ENCODE results near the gene UBL3.
A peak's percentile ranks its signal among the peaks of the same experiment; 100 is the strongest.

The UBL3 gene

GRCh38 chr13:29749401-29750182 is 100.8 kb downstream of the UBL3 start:
- TF ChIP-seq, protein P1, sequence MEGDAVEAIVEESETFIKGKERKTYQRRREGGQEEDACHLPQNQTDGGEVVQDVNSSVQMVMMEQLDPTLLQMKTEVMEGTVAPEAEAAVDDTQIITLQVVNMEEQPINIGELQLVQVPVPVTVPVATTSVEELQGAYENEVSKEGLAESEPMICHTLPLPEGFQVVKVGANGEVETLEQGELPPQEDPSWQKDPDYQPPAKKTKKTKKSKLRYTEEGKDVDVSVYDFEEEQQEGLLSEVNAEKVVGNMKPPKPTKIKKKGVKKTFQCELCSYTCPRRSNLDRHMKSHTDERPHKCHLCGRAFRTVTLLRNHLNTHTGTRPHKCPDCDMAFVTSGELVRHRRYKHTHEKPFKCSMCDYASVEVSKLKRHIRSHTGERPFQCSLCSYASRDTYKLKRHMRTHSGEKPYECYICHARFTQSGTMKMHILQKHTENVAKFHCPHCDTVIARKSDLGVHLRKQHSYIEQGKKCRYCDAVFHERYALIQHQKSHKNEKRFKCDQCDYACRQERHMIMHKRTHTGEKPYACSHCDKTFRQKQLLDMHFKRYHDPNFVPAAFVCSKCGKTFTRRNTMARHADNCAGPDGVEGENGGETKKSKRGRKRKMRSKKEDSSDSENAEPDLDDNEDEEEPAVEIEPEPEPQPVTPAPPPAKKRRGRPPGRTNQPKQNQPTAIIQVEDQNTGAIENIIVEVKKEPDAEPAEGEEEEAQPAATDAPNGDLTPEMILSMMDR (conservative IDR thresholded peaks at IDR 0.05): no peak
- H3K27ac ChIP-seq: no peak overlapping the region

- no peak overlapping the region for H3K27ac ChIP-seq
Measured at GRCh38 chr13:29748097-29748496, 102.3 kb downstream of the UBL3 start.

GRCh38 chr13:29746148-29746677 is 104.2 kb downstream of the UBL3 start:
- no peak overlapping the region for H3K27ac ChIP-seq
- TF ChIP-seq, protein P1 (conservative IDR thresholded peaks at IDR 0.05): no peak

More at GRCh38 chr13:29748097-29748496, 102.3 kb downstream of the UBL3 start:
- TF ChIP-seq, protein P1 (conservative IDR thresholded peaks at IDR 0.05): no peak

- TF ChIP-seq, protein P1 (conservative IDR thresholded peaks at IDR 0.05): no peak
- H3K27ac ChIP-seq: no peak overlapping the region
Measured at GRCh38 chr13:29745704-29746103, 104.7 kb downstream of the UBL3 start.

- peak overlapping the region; percentile 19; the same call in 1 of the 2 replicates for H3K27ac ChIP-seq
- TF ChIP-seq, protein P1 (conservative IDR thresholded peaks at IDR 0.05): no peak
Measured at GRCh38 chr13:29743201-29743786, 107.1 kb downstream of the UBL3 start.

DNA sequence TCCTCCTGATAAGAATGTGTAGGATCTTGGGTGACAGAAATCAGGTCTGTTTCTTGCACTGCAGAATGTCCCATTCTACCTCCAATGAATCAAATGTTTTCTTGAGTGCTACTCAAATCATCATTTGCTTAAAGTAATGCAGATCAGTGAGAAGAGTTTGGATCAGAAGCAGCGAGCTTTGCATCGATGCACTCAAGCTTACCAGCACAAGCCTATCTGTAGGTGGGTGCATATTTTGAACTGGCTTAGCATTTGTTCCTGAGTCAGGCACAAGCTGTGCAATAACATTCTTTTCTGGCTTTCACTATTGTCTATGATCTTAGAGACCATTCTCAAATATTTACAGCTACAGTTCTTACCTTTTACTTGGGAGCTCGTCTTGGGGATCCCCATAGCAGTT is 109.5 kb downstream of the UBL3 start:
- TF ChIP-seq, protein P1 (conservative IDR thresholded peaks at IDR 0.05): no peak
- no peak overlapping the region for H3K27ac ChIP-seq

DNA sequence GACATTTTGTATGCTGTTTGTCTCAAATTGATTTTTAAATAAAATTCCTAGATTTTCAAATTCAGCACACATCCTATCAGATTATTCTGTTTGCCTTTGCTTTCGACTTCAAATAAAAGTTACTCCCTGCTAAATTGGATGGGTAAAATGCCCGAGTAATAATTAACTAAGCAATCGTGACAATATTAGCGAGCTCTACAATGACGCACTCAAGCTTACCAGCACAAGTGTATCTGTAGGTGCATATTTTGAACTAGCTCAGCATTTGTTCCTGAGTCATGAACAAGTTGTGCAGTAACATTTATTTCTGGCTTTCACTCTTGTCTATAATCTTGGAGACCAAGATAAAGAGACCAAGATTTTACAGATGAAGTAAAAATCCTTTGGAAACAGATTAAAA is 113.4 kb downstream of the UBL3 start:
- TF ChIP-seq, protein P1 (conservative IDR thresholded peaks at IDR 0.05): no peak
- peak overlapping the region; percentile 37 for H3K27ac ChIP-seq
